Measurements from ENCODE around the gene MMEL1.
"Not testable (repeated sequence)": the region's sequence is repeated elsewhere in the genome, so short reads cannot be mapped to it uniquely, and the experiment has no call there.

The MMEL1 gene

DNA sequence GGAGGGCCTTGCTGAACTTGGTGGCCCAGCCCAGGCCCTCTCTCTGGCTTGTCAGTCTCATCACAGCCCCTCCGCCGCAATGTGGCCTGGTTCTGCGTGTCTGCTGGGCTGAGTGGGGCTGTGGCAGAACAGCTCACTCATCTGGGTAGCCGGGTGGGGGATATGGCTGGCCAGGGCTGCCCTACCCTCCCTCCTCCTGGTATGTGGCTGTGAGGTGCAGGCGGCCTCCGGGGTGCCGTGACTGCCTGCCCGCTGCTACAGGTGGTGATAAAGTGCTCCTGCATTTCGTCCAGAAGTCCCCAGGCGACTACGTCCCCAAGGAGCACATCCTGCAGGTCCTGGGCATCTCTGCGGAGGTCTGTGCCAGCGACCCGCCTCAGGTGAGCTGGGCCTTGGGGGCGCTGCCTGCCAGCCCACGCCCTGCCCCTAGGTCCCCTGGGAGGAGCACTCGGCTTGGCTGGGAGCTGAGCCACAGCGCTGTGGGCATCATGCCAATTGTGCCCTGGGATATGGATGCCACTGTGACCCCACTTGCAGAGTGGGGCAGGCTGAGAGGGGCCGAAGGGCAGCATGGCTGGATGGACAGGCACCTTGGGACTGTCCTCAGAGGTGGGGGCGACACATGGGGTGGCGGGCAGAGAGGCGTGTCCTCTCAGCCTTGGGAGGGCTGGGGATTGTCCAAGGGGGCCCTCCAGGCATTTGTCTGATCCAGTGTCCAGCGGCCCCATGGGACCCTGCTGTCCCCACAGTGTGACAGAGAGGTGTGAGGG, 44.0 kb downstream of the MMEL1 start:
- DNase-seq: no peak

GRCh38 chr1:2587860-2588571, 44.8 kb downstream of the MMEL1 start:
- no peak for DNase-seq

- DNase-seq: no peak
Measured at GRCh38 chr1:2587071-2587859, 45.6 kb downstream of the MMEL1 start.

DNA sequence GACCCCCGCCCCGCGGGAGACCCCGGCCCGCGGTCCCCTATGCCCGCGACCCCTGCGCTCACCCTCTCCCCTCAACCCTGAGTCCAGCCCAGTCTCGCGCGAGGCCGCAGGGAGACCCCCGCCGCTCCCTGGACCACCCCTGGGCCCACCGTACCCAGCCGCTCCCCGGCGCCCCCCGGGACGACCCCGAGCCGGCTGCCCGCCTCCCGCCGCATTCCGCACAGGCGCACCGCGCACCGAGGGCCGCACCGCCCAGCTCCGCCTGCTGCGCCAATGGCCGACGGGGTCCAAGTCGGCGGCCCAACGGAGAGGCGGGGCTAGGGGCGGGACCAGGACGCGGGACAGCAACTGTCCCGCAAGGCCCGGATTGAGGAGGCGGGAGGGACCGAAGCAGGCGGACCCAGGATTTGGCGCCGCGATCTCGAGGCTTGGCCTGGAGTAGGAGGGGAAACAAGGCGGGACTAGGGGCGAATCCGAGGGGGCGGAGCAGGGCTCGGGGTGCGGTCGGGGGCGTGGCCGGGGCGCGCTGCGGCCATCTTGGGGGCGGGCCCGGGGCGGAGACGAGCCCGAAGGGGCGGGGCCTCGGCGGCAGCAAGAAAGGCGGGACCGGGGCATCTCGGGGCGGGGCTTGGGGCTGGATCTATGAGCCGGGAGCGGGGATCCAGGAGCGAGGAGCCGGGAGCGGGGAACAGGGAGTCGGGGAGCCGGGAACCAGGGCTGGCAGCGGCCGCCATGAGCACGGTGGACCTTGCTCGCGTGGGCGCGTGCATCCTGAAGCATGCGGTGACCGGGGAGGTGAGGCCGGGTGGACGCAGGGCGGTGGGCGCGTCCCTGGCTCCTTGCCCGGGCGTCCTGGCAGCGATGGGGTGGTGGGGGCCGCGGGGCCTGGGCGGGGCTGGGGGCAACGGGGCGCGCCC, 46.4 kb downstream of the MMEL1 start, which contains the start of gene PRXL2B:
PRXL2B (plus strand) TSS at position 624 of the 917 bp plus-strand sequence; CDS start at position 733, 109 bp downstream.
- peak; percentile 99 for DNase-seq

- peak; percentile 59 for DNase-seq
Measured at GRCh38 chr1:2585318-2586092, 47.3 kb downstream of the MMEL1 start.

DNA sequence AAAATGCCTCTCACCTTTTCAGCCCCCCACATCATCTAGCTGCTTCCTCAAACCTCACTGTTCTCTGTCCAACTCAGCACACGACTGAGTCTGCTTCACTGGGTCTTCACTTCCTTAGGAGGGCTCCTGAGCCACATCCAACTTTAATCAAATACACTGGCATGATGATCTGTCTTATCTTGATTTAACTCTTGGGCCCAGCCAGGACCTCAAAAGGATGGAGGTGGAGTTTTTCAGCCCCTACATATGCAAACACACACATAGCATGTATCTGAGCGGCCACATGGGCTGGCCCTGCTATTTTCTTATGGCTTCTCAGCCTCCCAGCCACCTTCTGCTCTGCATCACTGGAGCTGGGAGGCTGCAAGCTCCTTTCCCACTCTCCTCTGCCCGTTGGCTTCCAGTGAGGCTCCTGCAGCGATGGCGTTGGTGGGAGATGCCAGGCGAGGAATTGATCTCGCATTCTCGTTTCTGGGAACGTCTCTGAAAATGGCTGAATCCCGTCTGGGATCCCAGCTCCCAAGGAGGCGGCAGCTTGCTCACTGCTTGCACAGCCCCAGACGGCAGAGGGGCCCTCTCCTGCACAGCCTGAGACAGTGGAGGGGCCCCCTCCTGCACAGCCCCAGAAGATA, 48.0 kb downstream of the MMEL1 start:
- no peak for DNase-seq

GRCh38 chr1:2583871-2584351, 48.9 kb downstream of the MMEL1 start:
- peak; percentile 25 for DNase-seq

GRCh38 chr1:2583331-2583791, 49.5 kb downstream of the MMEL1 start:
- no peak for DNase-seq

DNA sequence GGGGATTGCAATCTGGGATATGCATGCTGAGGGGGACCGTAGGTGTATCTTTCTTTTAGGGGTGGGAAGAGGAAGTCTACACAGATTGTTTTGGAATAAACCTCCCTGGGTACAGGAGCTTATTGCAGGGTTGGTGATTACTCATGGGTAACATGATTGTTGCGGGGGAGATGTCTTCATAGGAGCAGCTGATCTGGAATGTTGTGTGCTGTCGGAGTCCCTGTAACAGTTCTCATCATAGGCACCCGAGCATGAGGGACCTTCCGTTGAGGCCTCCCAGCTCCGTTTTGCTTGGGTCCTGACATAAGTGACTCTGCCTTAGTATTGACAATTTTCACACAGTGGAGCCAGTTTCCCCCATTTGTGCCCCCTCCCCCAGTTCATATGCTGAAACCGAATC, 50.4 kb downstream of the MMEL1 start:
- DNase-seq: no peak

GRCh38 chr1:2580691-2581090, 52.1 kb downstream of the MMEL1 start:
- DNase-seq: no peak

- DNase-seq: no peak
Measured at GRCh38 chr1:2578758-2579118, 54.1 kb downstream of the MMEL1 start.

GRCh38 chr1:2577565-2578075, 55.2 kb downstream of the MMEL1 start:
- peak; percentile 41 for DNase-seq

DNA sequence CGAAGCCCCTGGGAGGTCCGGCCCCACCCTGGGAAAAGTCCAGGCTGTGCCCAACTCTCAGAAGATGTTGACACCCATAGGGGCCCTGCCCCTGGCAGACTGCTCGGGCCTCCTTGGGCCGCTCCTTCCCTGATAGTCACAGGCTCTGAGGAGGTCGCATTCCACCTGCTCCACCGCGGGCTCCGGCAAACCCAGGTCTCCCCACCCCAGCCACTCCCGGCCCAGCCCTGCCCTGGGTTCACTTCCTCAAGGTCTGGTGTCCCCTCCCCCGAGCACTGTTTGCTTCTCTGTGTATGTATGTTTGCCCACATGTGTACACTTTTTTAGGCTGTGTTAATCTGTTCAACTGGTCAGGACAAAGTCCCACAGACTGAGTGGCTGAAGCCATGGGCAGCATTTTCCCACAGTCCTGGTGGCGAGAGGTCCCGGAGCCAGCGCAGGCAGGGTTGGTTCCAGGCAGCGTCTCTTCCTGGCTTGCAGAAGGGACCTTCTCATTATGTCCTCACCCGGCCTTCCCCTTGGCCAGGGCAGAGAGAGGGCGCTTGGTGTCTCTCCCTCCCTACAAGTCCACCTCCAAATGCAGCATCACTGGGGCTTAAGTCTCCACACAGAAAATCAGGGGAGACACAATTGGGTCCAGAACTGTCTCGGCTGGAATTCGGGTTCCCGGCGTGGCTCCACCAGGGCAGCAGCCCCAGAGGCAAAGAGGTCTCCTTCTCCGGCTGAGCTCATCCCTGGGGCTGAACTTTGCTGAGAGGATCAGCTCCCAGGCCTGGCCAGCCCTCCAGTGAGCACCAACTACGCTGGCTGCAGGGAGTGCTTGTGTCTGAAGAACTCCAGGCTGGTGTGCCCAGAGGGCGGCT, 56.8 kb downstream of the MMEL1 start:
- DNase-seq: no peak

- DNase-seq: no peak
Measured at GRCh38 chr1:2574350-2574749, 58.5 kb downstream of the MMEL1 start.

GRCh38 chr1:2573250-2573920, 59.4 kb downstream of the MMEL1 start:
- DNase-seq: no peak

- DNase-seq: no peak
Measured at GRCh38 chr1:2571348-2571747, 61.5 kb downstream of the MMEL1 start.

DNA sequence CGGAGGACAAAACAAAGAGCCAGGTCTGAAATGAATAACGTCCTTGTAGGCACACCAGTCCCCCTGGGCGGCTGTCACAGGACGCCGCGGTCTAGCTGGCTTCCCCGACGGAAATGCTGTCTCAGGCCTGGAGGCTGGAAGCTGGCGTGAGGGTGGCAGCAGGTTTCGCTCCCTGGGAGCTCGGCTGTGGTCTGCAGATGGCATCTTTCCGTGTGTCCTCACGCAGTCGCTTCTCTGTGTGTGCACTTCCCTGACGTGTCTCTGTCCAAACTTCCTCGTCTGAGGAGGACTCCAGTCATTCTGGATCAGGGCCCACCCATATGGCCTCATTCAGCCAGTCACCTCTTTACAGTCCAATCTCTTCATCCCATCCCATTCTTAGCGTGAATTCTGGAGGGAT, 62.5 kb downstream of the MMEL1 start:
- DNase-seq: no peak

GRCh38 chr1:2569703-2570102, 63.1 kb downstream of the MMEL1 start:
- not testable (repeated sequence) for DNase-seq

- no peak for DNase-seq
Measured at GRCh38 chr1:2569060-2569459, 63.8 kb downstream of the MMEL1 start.

Measured in T-helper 9 cell (primary cell).